ENCODE measurements around the gene DOCK9. TPM values are rescaled to one million over a fixed set of nuclear protein-coding genes. Genes with fewer than 3 reads are reported as not detected.

The DOCK9 gene
- total RNA-seq, 1 experiment from 2014 or later, result 30.5 TPM

DNA sequence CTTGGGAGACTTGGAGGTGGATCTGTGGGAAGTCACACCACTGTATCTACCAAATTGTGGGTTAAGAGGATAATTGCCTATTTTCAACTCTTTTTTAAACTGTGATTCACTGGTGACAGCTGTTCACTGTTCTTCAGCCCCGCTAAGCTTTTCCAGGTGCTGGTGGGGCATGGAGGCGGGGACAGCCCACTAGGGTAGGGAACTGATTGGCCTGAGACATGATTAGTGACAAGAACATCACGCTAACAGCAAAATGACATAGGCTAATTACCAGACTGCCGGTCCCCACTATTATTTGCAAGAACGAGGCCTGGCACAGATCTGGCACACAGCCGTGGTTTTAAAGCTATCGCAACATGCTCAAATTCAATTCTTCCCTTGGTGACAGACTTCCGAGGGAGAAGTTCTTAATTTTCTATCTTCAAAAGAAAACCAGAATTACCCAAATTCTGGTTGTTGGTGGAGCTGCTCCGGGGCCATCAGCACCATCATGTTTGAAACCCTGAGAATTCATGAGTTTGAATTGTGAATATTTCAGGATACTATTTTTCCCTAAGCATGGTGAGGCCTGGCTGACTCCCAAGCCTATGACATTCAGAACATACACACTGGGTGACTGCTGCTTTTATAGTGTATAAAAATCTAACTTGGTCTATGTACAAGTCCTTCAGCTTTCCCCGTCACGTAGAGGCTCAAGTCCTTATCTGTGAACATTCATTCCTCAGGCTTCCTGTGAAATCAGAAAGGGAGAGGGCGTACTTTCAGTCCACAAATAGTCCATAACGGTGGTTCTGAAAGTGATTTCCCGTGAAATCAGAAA is 17.9 kb downstream of the DOCK9 start:
- in situ Hi-C loops (cut with HindIII; ENCODE audit: low pct_unique_long_range_greater_than_20kb, low sequenced_read_pairs) (no loop called here), intact Hi-C loops (cut with micrococcal nuclease; ENCODE audit: unreplicated experiment) (no loop called here)
- H3K27ac ChIP-seq (ENCODE audit: low read length), result no peak overlapping the region
- no peaks in the 10 kb centered on the region for H3K27me3 ChIP-seq (ENCODE audit: control insufficient read depth, insufficient read depth, low read length)
- ATAC-seq (no peak), DNase-seq (ENCODE audit: low read depth, low spot score) (no peak)
- H3K4me1 ChIP-seq (ENCODE audit: control insufficient read depth, insufficient read depth, low read length), result no peaks in the 10 kb centered on the region
- POLR2A ChIA-PET, result no interaction called here
- no peaks in the 10 kb centered on the region for H3K9me3 ChIP-seq (ENCODE audit: control insufficient read depth, insufficient read depth, low read depth, low read length)
- H3K4me3 ChIP-seq (ENCODE audit: low read depth in 2 of 2, low read length in 2 of 2), result no peak overlapping the region
- CTCF ChIA-PET, result no interaction called here
- no peaks in the 10 kb centered on the region for H3K36me3 ChIP-seq (ENCODE audit: control insufficient read depth, insufficient read depth, low read length)
- BruUV-seq (replicated peaks), result no TSS peak
- TF ChIP-seq, protein P1, sequence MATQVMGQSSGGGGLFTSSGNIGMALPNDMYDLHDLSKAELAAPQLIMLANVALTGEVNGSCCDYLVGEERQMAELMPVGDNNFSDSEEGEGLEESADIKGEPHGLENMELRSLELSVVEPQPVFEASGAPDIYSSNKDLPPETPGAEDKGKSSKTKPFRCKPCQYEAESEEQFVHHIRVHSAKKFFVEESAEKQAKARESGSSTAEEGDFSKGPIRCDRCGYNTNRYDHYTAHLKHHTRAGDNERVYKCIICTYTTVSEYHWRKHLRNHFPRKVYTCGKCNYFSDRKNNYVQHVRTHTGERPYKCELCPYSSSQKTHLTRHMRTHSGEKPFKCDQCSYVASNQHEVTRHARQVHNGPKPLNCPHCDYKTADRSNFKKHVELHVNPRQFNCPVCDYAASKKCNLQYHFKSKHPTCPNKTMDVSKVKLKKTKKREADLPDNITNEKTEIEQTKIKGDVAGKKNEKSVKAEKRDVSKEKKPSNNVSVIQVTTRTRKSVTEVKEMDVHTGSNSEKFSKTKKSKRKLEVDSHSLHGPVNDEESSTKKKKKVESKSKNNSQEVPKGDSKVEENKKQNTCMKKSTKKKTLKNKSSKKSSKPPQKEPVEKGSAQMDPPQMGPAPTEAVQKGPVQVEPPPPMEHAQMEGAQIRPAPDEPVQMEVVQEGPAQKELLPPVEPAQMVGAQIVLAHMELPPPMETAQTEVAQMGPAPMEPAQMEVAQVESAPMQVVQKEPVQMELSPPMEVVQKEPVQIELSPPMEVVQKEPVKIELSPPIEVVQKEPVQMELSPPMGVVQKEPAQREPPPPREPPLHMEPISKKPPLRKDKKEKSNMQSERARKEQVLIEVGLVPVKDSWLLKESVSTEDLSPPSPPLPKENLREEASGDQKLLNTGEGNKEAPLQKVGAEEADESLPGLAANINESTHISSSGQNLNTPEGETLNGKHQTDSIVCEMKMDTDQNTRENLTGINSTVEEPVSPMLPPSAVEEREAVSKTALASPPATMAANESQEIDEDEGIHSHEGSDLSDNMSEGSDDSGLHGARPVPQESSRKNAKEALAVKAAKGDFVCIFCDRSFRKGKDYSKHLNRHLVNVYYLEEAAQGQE (IDR thresholded peaks at IDR 0.05; ENCODE audit: insufficient read depth in 1 of 2, low read depth in 2 of 2, low read length in 1 of 2), result no peak
- TF ChIP-seq TCF7L2 (IDR thresholded peaks at IDR 0.05; ENCODE audit: low read depth, low read length) (no peak), POLR2AphosphoS5 (IDR thresholded peaks at IDR 0.05; ENCODE audit: low read depth, low read length) (no peak), SIN3A (IDR thresholded peaks at IDR 0.05; ENCODE audit: borderline replicate concordance, insufficient read depth, low read depth, low read length) (no peak)
- TF ChIP-seq, protein P2, sequence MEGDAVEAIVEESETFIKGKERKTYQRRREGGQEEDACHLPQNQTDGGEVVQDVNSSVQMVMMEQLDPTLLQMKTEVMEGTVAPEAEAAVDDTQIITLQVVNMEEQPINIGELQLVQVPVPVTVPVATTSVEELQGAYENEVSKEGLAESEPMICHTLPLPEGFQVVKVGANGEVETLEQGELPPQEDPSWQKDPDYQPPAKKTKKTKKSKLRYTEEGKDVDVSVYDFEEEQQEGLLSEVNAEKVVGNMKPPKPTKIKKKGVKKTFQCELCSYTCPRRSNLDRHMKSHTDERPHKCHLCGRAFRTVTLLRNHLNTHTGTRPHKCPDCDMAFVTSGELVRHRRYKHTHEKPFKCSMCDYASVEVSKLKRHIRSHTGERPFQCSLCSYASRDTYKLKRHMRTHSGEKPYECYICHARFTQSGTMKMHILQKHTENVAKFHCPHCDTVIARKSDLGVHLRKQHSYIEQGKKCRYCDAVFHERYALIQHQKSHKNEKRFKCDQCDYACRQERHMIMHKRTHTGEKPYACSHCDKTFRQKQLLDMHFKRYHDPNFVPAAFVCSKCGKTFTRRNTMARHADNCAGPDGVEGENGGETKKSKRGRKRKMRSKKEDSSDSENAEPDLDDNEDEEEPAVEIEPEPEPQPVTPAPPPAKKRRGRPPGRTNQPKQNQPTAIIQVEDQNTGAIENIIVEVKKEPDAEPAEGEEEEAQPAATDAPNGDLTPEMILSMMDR (IDR thresholded peaks at IDR 0.05), result no peak

DNA sequence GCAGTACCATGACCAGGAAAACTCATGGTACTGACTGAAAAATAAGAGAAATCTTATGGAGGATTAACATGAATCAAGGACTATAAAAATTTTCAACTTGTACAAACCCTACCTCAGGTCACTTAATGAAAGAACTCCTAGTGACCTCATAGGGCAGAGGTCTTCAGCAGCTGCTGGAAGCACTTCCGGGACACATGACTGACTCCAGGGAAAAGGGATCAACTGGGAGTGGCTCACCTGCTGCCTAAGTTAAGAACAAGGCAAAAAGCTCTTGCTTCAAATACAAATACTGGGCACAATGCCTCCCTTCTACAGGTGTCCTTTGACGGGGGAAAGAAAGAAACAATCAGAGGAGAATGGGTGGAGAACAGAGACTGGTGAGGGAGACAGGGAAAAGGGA is 18.6 kb downstream of the DOCK9 start:
- ChIA-PET CTCF (no interaction called here), POLR2A (no interaction called here)
- Histone ChIP-seq H3K4me1 (ENCODE audit: control insufficient read depth, insufficient read depth, low read length) (no peaks in the 10 kb centered on the region), H3K36me3 (ENCODE audit: control insufficient read depth, insufficient read depth, low read length) (no peaks in the 10 kb centered on the region), H3K27ac (ENCODE audit: low read length) (no peak overlapping the region), H3K27me3 (ENCODE audit: control insufficient read depth, insufficient read depth, low read length) (no peaks in the 10 kb centered on the region), H3K4me3 (ENCODE audit: low read depth in 2 of 2, low read length in 2 of 2) (no peak overlapping the region), H3K9me3 (ENCODE audit: control insufficient read depth, insufficient read depth, low read depth, low read length) (no peaks in the 10 kb centered on the region)
- DNase-seq (ENCODE audit: low read depth, low spot score) (no peak), ATAC-seq (no peak)
- intact Hi-C loops (cut with micrococcal nuclease; ENCODE audit: unreplicated experiment) (no loop called here), in situ Hi-C loops (cut with HindIII; ENCODE audit: low pct_unique_long_range_greater_than_20kb, low sequenced_read_pairs) (no loop called here)
- no TSS peak for BruUV-seq (replicated peaks)
- no peak for TF ChIP-seq POLR2AphosphoS5 (IDR thresholded peaks at IDR 0.05; ENCODE audit: low read depth, low read length)
- no peak for TF ChIP-seq SIN3A (IDR thresholded peaks at IDR 0.05; ENCODE audit: borderline replicate concordance, insufficient read depth, low read depth, low read length)
- TF ChIP-seq, protein P2 (IDR thresholded peaks at IDR 0.05), result no peak
- TF ChIP-seq TCF7L2 (IDR thresholded peaks at IDR 0.05; ENCODE audit: low read depth, low read length), result no peak

All from Panc1 (cell line).